ENCODE measurements around the gene LCLAT1. TPM values are rescaled to one million over a fixed set of nuclear protein-coding genes. Genes with fewer than 3 reads are reported as not detected.
A peak's percentile ranks its signal among the peaks of the same experiment; 100 is the strongest.

Gene LCLAT1
- total RNA-seq, 2 donors from 2014 or later, result 8.1 to 24.1 TPM

GRCh38 chr2:30417253-30417652 lies 29.8 kb upstream of the LCLAT1 start:
- Mint-ChIP-seq H3K36me3 (peaks cover 0 to 4% of the 10 kb centered on the region in 2 donors), H3K27ac (no peak overlapping the region), H3K9me3 (no peaks in the 10 kb centered on the region)
- ATAC-seq (no peak), DNase-seq (ENCODE audit: low spot score in 2 of 2) (no peak)

GRCh38 chr2:30421026-30421603 lies 25.9 kb upstream of the LCLAT1 start:
- H3K27ac Mint-ChIP-seq, result peak overlapping the region; percentile 89 to 96
- H3K9me3 Mint-ChIP-seq, result peaks cover 2% of the 10 kb centered on the region in 2 donors
- DNase-seq (ENCODE audit: low spot score in 2 of 2), result no peak
- peaks cover 0 to 4% of the 10 kb centered on the region in 2 donors for H3K36me3 Mint-ChIP-seq
- no peak for ATAC-seq

GRCh38 chr2:30421604-30422443 lies 25.2 kb upstream of the LCLAT1 start:
- Mint-ChIP-seq H3K36me3 (peaks cover 0 to 2% of the 10 kb centered on the region in 2 donors), H3K9me3 (peaks cover 6% of the 10 kb centered on the region in 2 donors), H3K27ac (peak overlapping the region; percentile 89 to 96)
- DNase-seq (ENCODE audit: low spot score in 2 of 2) (peak in 1 of 2 donors; percentile 26), ATAC-seq (peak; percentile 61 to 73)

- DNase-seq (ENCODE audit: low spot score in 2 of 2) (peak; percentile 72 to 74), ATAC-seq (peak; percentile 94 to 99)
- Mint-ChIP-seq H3K27ac (peak overlapping the region; percentile 89 to 96), H3K36me3 (no peaks in the 10 kb centered on the region), H3K9me3 (peaks cover 6% of the 10 kb centered on the region in 2 donors)
These were observed 24.5 kb upstream of the LCLAT1 start for GRCh38 chr2:30422444-30423040.

- Mint-ChIP-seq H3K27ac (no peak overlapping the region), H3K36me3 (peaks cover 0 to 12% of the 10 kb centered on the region in 2 donors), H3K9me3 (peaks cover 6% of the 10 kb centered on the region in 2 donors)
- DNase-seq (ENCODE audit: low spot score in 2 of 2) (no peak), ATAC-seq (no peak)
These were observed 22.8 kb upstream of the LCLAT1 start for GRCh38 chr2:30424231-30424630.

- ATAC-seq (no peak), DNase-seq (ENCODE audit: low spot score in 2 of 2) (no peak)
- Mint-ChIP-seq H3K9me3 (peaks cover 6% of the 10 kb centered on the region in 2 donors), H3K36me3 (peaks cover 0 to 12% of the 10 kb centered on the region in 2 donors), H3K27ac (no peak overlapping the region)
These were observed 21.7 kb upstream of the LCLAT1 start for GRCh38 chr2:30425326-30425725.

GRCh38 chr2:30427606-30428347 lies 19.3 kb upstream of the LCLAT1 start:
- H3K9me3 Mint-ChIP-seq, result peaks cover 6% of the 10 kb centered on the region in 2 donors
- H3K36me3 Mint-ChIP-seq, result peaks cover 0 to 12% of the 10 kb centered on the region in 2 donors
- no peak for DNase-seq (ENCODE audit: low spot score in 2 of 2)
- ATAC-seq, result no peak
- H3K27ac Mint-ChIP-seq, result peak overlapping the region; percentile 31 to 93

GRCh38 chr2:30428348-30428662 lies 18.7 kb upstream of the LCLAT1 start:
- DNase-seq (ENCODE audit: low spot score in 2 of 2) (no peak), ATAC-seq (peak; percentile 15 to 44)
- H3K27ac Mint-ChIP-seq, result peak overlapping the region; percentile 31 to 93
- peaks cover 0 to 12% of the 10 kb centered on the region in 2 donors for H3K36me3 Mint-ChIP-seq
- H3K9me3 Mint-ChIP-seq, result peaks cover 6% of the 10 kb centered on the region in 2 donors

- DNase-seq (ENCODE audit: low spot score in 2 of 2) (no peak), ATAC-seq (peak; percentile 93 to 98)
- H3K27ac Mint-ChIP-seq, result peak overlapping the region; percentile 31 to 93
- H3K9me3 Mint-ChIP-seq, result peaks cover 6% of the 10 kb centered on the region in 2 donors
- peaks cover 0 to 12% of the 10 kb centered on the region in 2 donors for H3K36me3 Mint-ChIP-seq
These were observed 18.1 kb upstream of the LCLAT1 start for GRCh38 chr2:30428827-30429461.

GRCh38 chr2:30433541-30434299 lies 13.3 kb upstream of the LCLAT1 start:
- no peak for DNase-seq (ENCODE audit: low spot score in 2 of 2)
- no peaks in the 10 kb centered on the region for H3K9me3 Mint-ChIP-seq
- peaks cover 0 to 2% of the 10 kb centered on the region in 2 donors for H3K36me3 Mint-ChIP-seq
- no peak overlapping the region for H3K27ac Mint-ChIP-seq
- no peak for ATAC-seq

- H3K36me3 Mint-ChIP-seq, result no peaks in the 10 kb centered on the region
- no peaks in the 10 kb centered on the region for H3K9me3 Mint-ChIP-seq
- no peak for ATAC-seq
- DNase-seq (ENCODE audit: low spot score in 2 of 2), result no peak
- H3K27ac Mint-ChIP-seq, result peak overlapping the region in 1 of 2 donors; percentile 33
These were observed 12.3 kb upstream of the LCLAT1 start for GRCh38 chr2:30434708-30435107.

GRCh38 chr2:30436859-30437435 lies 10.1 kb upstream of the LCLAT1 start:
- Mint-ChIP-seq H3K27ac (no peak overlapping the region), H3K9me3 (no peaks in the 10 kb centered on the region), H3K36me3 (no peaks in the 10 kb centered on the region)
- no peak for DNase-seq (ENCODE audit: low spot score in 2 of 2)
- peak; percentile 38 to 64 for ATAC-seq

GRCh38 chr2:30437809-30438548 lies 9.1 kb upstream of the LCLAT1 start:
- Mint-ChIP-seq H3K36me3 (no peaks in the 10 kb centered on the region), H3K27ac (no peak overlapping the region), H3K9me3 (no peaks in the 10 kb centered on the region)
- ATAC-seq (no peak), DNase-seq (ENCODE audit: low spot score in 2 of 2) (no peak)

GRCh38 chr2:30439296-30439695 lies 7.8 kb upstream of the LCLAT1 start:
- Mint-ChIP-seq H3K9me3 (no peaks in the 10 kb centered on the region), H3K27ac (no peak overlapping the region), H3K36me3 (no peaks in the 10 kb centered on the region)
- DNase-seq (ENCODE audit: low spot score in 2 of 2) (no peak), ATAC-seq (no peak)

GRCh38 chr2:30439879-30440278 lies 7.2 kb upstream of the LCLAT1 start:
- peak; percentile 71 to 81 for ATAC-seq
- Mint-ChIP-seq H3K9me3 (no peaks in the 10 kb centered on the region), H3K36me3 (no peaks in the 10 kb centered on the region), H3K27ac (peak overlapping the region; percentile 23 to 27)
- DNase-seq (ENCODE audit: low spot score in 2 of 2), result no peak

Data from activated naive CD4-positive, alpha-beta T cell treated with anti-CD3 and anti-CD28 coated beads, Interleukin-2, amount 50 U/mL, for 72 hours (primary cell).